Ovary (tissue), 9 donors: ENCODE measurements around the gene GKN2. TPM values are rescaled to one million over a fixed set of nuclear protein-coding genes. Genes with fewer than 3 reads are reported as not detected.

ENCODE experiments used
- DNase-seq, 5 donors: peaks; one replicate each; pipeline ENCODE4 v3.0.0-alpha.2; 2019 to 2020
- H3K27ac ChIP-seq, 2 donors: fragments of 200-600 bp; one replicate each; pipeline versions ENCODE4 v1.5.1 to v1.8.0; 2019 to 2022
- H3K27me3 ChIP-seq: fragments of 200-600 bp; one replicate; pipeline ENCODE4 v1.8.0; 2022
- H3K36me3 ChIP-seq: fragments of 200-600 bp; sonication (generic); one replicate; pipeline ENCODE4 v1.5.1; 2019
- H3K4me1 ChIP-seq: one replicate; pipeline ENCODE4 v1.8.1; 2013; ENCODE audit warnings: mild to moderate bottlenecking, moderate library complexity; ENCODE audit not compliant: insufficient read depth
- H3K4me3 ChIP-seq: fragments of 200-600 bp; sonication (generic); one replicate; pipeline ENCODE4 v1.5.1; 2017
- H3K9me3 ChIP-seq, 2 donors: fragments of 200-600 bp in 1 of 2; sonication (generic) in 1 of 2; one replicate each; pipeline versions ENCODE4 v1.5.1 to v1.8.1; 2013 to 2019; ENCODE audit warnings: mild to moderate bottlenecking in 1 of 2, moderate library complexity in 1 of 2
- CTCF ChIP-seq, 3 donors: fragments of 450-650 bp in 2 of 3; fragments of 200-600 bp in 1 of 3; IDR thresholded peaks; one replicate each; pipeline versions ENCODE4 v1.5.1 to v1.8.0; 2016 to 2022; ENCODE audit warnings: antibody characterized with exemption in 3 of 3, mild to moderate bottlenecking in 1 of 3
- EP300 ChIP-seq: sonication (generic); formaldehyde crosslinking; IDR thresholded peaks from one replicate; pipeline ENCODE4 v1.6.1; 2017; ENCODE audit warnings: antibody characterized with exemption
- POLR2A ChIP-seq: fragments of 450-650 bp; IDR thresholded peaks from one replicate; pipeline ENCODE4 v1.6.1; 2017; ENCODE audit warnings: antibody characterized with exemption, mild to moderate bottlenecking, moderate library complexity
- WGBS, 3 donors: extraction: QIAGEN DNeasy Blood & Tissue Kit in 1 of 3; methylation state at CpG; one replicate each; pipeline versions ENCODE4 v1.1.5 to v1.1.7; 2013 to 2017; 5-methylcytosine and 5-hydroxymethylcytosine counted together
- intact Hi-C, 4 donors: fragments of 100-400 bp; cut with DNase I; formaldehyde crosslinking; loops; one replicate each; pipeline versions ENCODE4 v1.11.0 to v1.15.1; 2022 to 2023
- polyA plus RNA-seq, 2 donors: library from polyadenylated mRNA; stranded (reverse); fragments of 200-250 nt in 1 of 2; fragments of 350-450 nt in 1 of 2; fragmentation: Illumina TruSeq in 1 of 2; extraction: RNeasy Lipid Tissue Mini Kit (QIAGEN cat#74804) in 1 of 2; gene quantifications; one replicate each; pipeline ENCODE4 v1.2.3, GENCODE V29; 2013 to 2014
- total RNA-seq, 7 donors: library from RNA; depleted of rRNA in 2 of 7; stranded (reverse); fragments of >200 nt in 2 of 7; fragmentation: NEBNext Ultra II Directional in 3 of 7; extraction: Animal tissue kit (Norgen Biotek cat#: 25700) in 3 of 7; gene quantifications; one replicate each; pipeline versions ENCODE4 v1.1.0 to v1.2.4, GENCODE V29; 2016 to 2023
- donor health status: DM: no; HTN: no; CAD: no; lungs with moderate emphysema.
- donor health status: DM: no; HTN: no; CAD: no.
- donor health status: Bipolar disorder and iron deficiency.
- donor health status: DM: yes; HTN: yes; CAD: no.
- donor health status: DM: no; HTN: no; CAD: no.
- donor health status: DM: yes; HTN: yes; CAD: no.

The GKN2 gene
- total and polyA plus RNA-seq, 9 donors = 0.77 TPM; not detected in 8

DNA sequence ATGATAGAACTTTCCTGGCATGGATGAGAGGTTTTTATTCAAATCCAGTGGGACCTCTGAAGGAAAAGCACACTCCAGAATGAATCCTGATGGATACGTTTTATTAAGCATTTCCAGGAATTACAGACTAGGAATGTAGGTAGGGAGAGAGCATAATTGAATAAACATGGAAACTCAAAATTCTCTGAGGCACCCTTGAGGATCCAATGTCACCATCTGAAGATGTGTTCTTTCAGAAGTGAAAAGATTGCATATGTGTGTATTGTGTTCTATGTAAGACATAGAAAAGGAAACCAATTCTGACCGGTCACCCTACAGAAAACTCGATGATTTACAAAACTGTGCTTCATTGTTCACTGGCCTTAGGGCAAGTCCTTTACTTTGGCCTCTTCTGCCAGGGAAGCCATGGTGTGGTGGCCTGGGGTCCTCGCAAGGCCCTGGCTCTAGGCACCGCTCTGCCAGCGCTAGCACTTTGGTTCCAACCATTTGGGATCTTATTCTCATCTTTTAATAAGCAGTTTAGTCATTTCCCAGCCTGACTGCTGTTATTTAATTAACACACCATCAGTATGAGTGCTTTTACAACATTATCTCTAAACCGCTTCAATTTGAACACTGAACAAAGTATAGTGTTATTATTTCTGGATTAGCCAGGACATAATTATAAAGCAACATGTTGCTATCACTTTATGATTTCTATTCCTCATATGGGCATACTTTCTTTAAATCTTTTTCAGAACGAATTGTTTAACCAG is 17.2 kb upstream of the GKN2 start:
- Histone ChIP-seq H3K27me3 (no peaks in the 10 kb centered on the region), H3K4me3 (no peak overlapping the region), H3K9me3 (no peaks in the 10 kb centered on the region), H3K36me3 (no peaks in the 10 kb centered on the region), H3K27ac (no peak overlapping the region), H3K4me1 (no peaks in the 10 kb centered on the region)
- intact Hi-C loops = no loop called here
- no peak for DNase-seq
- WGBS, 3 donors = 88 to 90% (median 89%) methylated on average over 8 of the region's 8 CpGs
- TF ChIP-seq POLR2A (no peak), CTCF (IDR thresholded peaks at IDR 0.05) (no peak), EP300 (no peak)

DNA sequence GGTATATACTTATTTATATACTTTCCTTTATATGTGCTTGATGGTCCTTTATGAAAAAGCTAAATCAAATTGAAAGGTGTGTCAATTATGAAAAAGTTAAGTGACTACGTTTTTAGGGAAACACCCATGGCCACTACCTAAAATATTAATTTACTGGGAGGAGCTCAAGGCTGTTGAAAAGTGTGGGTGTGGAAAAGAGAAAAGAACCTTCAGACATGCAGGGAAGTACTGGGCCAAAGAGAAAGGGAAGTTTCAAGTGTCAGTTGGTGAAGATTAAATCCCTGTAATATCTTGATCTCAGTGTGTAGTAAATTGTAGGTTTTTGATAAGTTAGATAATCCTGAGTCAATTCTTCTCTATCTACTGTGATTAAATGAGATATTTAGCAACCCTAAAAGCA is 15.5 kb upstream of the GKN2 start:
- 71 to 87% (median 72%) methylated on average over 1 of the region's 1 CpG for WGBS, 3 donors
- H3K9me3 ChIP-seq = no peaks in the 10 kb centered on the region
- DNase-seq = no peak
- intact Hi-C loops = no loop called here
- H3K27ac ChIP-seq = no peak overlapping the region
- no peaks in the 10 kb centered on the region for H3K27me3 ChIP-seq
- no peaks in the 10 kb centered on the region for H3K4me1 ChIP-seq
- no peak for TF ChIP-seq POLR2A
- TF ChIP-seq CTCF (IDR thresholded peaks at IDR 0.05) = no peak
- no peak for TF ChIP-seq EP300
- no peak overlapping the region for H3K4me3 ChIP-seq
- no peaks in the 10 kb centered on the region for H3K36me3 ChIP-seq

DNA sequence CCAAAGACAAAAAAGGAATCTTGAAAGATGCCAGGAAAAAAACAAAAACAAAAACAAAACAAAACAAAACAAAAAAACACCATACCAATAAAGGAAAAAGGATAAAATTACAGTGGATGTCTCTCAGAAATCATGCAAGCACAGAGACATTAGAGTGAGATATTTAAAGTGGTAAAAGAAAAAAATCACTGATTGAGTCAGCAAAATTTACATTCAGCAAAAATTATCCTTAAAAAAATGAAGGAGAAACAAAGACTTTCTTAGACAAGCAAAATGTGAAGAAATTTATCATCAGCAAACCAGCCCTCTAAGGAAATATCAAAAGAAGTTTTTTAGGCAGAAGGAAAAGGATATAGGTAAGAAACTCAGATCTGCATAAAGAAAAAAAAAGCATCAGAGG is 11.6 kb upstream of the GKN2 start:
- H3K4me1 ChIP-seq = no peaks in the 10 kb centered on the region
- no peaks in the 10 kb centered on the region for H3K27me3 ChIP-seq
- no peak overlapping the region for H3K27ac ChIP-seq
- H3K9me3 ChIP-seq = no peaks in the 10 kb centered on the region
- H3K36me3 ChIP-seq = no peaks in the 10 kb centered on the region
- TF ChIP-seq POLR2A (no peak), EP300 (no peak), CTCF (IDR thresholded peaks at IDR 0.05) (no peak)
- intact Hi-C loops = no loop called here
- no peak for DNase-seq
- H3K4me3 ChIP-seq = no peak overlapping the region

GRCh38 chr2:68961380-68961779 is 8.7 kb upstream of the GKN2 start:
- Histone ChIP-seq H3K4me3 (no peak overlapping the region), H3K27me3 (no peaks in the 10 kb centered on the region), H3K27ac (no peak overlapping the region), H3K36me3 (no peaks in the 10 kb centered on the region), H3K9me3 (no peaks in the 10 kb centered on the region), H3K4me1 (no peaks in the 10 kb centered on the region)
- no peak for DNase-seq
- 72 to 86% (median 72%) methylated on average over 4 of the region's 4 CpGs for WGBS, 3 donors
- intact Hi-C loops = no loop called here
- TF ChIP-seq EP300 (no peak), POLR2A (no peak), CTCF (IDR thresholded peaks at IDR 0.05) (no peak)
